Measurements from ENCODE around the gene C7orf25.

GRCh38 chr7:42932811-42933591, 21.1 kb upstream of the C7orf25 start:
- TF ChIP-seq RAD21 (IDR thresholded peaks at IDR 0.05; ENCODE audit: low read depth) (no peak), USF1 (IDR thresholded peaks at IDR 0.05) (no peak), EP300 (IDR thresholded peaks at IDR 0.05; ENCODE audit: borderline replicate concordance) (no peak), EGR1 (IDR thresholded peaks at IDR 0.05) (no peak), REST (IDR thresholded peaks at IDR 0.05; ENCODE audit: low read depth) (no peak), CREB1 (IDR thresholded peaks at IDR 0.05; ENCODE audit: low read depth) (no peak), MAX (IDR thresholded peaks at IDR 0.05) (no peak), TAF1 (IDR thresholded peaks at IDR 0.05; ENCODE audit: low read depth) (no peak), CEBPB (IDR thresholded peaks at IDR 0.05) (no peak), TCF12 (IDR thresholded peaks at IDR 0.05; ENCODE audit: low read depth) (no peak), TEAD4 (IDR thresholded peaks at IDR 0.05) (no peak), YY1 (IDR thresholded peaks at IDR 0.05; ENCODE audit: low read depth) (no peak)

All from Ishikawa (cell line).